T-helper 2 cell treated with Interferon-gamma antibody and Interleukin-4, amounts not matched to agents 5 μg/mL and 100 μg/mL, for 36 hours (primary cell): ENCODE measurements around the gene PGAP1.

ENCODE experiments used
- DNase-seq: peaks from one replicate; pipeline ENCODE4 v3.0.0; 2021; ENCODE audit warnings: low spot score
- H3K27ac Mint-ChIP-seq: one replicate; pipeline ENCODE4 v1.8.0; 2021; ENCODE audit warnings: mild to moderate bottlenecking, mixed read lengths
- H3K27me3 Mint-ChIP-seq: one replicate; pipeline ENCODE4 v1.8.0; 2021; ENCODE audit warnings: low read depth, mixed read lengths
- H3K36me3 Mint-ChIP-seq: one replicate; pipeline ENCODE4 v1.8.0; 2021; ENCODE audit warnings: low read depth, mixed read lengths
- H3K4me1 Mint-ChIP-seq: one replicate; pipeline ENCODE4 v1.8.0; 2021; ENCODE audit warnings: low read depth, mixed read lengths
- H3K4me3 Mint-ChIP-seq: one replicate; pipeline ENCODE4 v1.8.0; 2022; ENCODE audit warnings: mild to moderate bottlenecking, moderate library complexity, mixed read lengths
- H3K9me3 Mint-ChIP-seq: one replicate; pipeline ENCODE4 v1.8.0; 2021; ENCODE audit warnings: mixed read lengths

The PGAP1 gene

DNA sequence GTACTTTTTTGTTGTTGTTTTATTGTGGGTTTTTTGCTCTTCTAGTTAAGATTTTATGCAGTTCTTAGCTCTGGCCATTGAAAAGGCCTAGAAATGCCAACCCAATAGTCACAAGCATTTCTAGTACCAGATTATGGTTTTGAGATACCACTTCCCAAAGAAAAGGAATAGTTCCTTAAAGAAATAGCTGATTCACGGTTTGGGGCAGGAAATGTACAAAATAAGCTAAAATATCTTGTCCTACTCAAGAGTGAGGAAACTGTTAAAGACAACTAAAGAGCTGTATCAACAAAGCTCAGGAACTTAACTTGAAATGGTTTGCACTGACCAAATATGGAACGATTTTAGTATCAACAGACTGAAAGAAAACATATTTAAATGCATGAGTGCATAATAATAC lies 35.4 kb downstream of the PGAP1 start:
- Mint-ChIP-seq H3K27ac (no peak overlapping the region), H3K4me1 (peaks cover 2% of the 10 kb centered on the region), H3K9me3 (no peaks in the 10 kb centered on the region), H3K27me3 (no peaks in the 10 kb centered on the region), H3K36me3 (peaks cover 62% of the 10 kb centered on the region), H3K4me3 (no peak overlapping the region)
- no peak for DNase-seq

- Mint-ChIP-seq H3K36me3 (peaks cover 61% of the 10 kb centered on the region), H3K9me3 (peaks cover 1% of the 10 kb centered on the region), H3K4me1 (peaks cover 2% of the 10 kb centered on the region), H3K27ac (no peak overlapping the region), H3K4me3 (no peak overlapping the region), H3K27me3 (no peaks in the 10 kb centered on the region)
- DNase-seq, result no peak
Measured at GRCh38 chr2:196887431-196887830, 39.1 kb downstream of the PGAP1 start.

DNA sequence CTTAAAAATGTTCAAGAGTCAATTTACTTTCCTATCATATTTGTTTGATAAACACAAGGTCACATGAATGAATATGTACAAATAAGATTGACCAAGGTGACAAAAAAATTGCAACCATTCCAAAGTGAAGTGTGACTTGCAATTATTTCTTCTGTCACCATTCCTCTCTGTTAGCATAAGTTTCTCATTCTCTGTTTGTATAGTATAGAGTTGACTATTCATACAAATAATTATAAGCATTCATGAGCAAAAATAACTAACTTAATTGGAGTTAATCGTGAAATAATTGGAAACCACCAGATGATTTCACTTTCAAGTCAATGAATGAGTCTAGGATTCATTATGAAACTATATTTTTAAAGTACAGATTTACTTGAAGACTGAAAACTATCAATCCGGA lies 42.1 kb downstream of the PGAP1 start:
- no peaks in the 10 kb centered on the region for H3K27me3 Mint-ChIP-seq
- no peak overlapping the region for H3K27ac Mint-ChIP-seq
- no peaks in the 10 kb centered on the region for H3K4me1 Mint-ChIP-seq
- no peak overlapping the region for H3K4me3 Mint-ChIP-seq
- DNase-seq, result no peak
- peaks cover 64% of the 10 kb centered on the region for H3K36me3 Mint-ChIP-seq
- H3K9me3 Mint-ChIP-seq, result peaks cover 18% of the 10 kb centered on the region

GRCh38 chr2:196876364-196876763 lies 50.1 kb downstream of the PGAP1 start:
- Mint-ChIP-seq H3K4me3 (no peak overlapping the region), H3K9me3 (peaks cover 6% of the 10 kb centered on the region), H3K36me3 (peaks cover 51% of the 10 kb centered on the region), H3K4me1 (peaks cover 4% of the 10 kb centered on the region), H3K27me3 (no peaks in the 10 kb centered on the region), H3K27ac (no peak overlapping the region)
- DNase-seq, result no peak

- H3K9me3 Mint-ChIP-seq, result no peaks in the 10 kb centered on the region
- peaks cover 4% of the 10 kb centered on the region for H3K4me1 Mint-ChIP-seq
- no peaks in the 10 kb centered on the region for H3K27me3 Mint-ChIP-seq
- DNase-seq, result no peak
- no peak overlapping the region for H3K27ac Mint-ChIP-seq
- no peak overlapping the region for H3K4me3 Mint-ChIP-seq
- H3K36me3 Mint-ChIP-seq, result peaks cover 46% of the 10 kb centered on the region
Measured at GRCh38 chr2:196875414-196875813, 51.1 kb downstream of the PGAP1 start.

DNA sequence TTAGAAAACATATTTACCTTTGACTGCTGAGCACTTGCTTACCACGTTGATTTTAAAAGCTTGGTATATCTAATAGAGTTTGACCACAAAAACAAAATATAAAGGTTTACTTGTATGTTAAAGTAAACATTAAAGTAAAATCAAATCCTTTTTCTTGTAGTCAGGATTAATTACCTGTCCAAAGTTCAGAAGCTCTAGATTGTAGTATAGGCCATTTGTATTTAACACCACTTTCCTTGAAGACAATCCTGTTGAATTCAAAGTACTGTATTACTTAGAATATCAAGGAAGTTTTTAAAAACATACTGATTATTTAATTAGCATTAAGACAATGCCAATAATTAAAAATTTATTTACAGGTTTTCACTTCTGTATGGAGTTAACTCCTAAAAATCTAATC lies 53.0 kb downstream of the PGAP1 start:
- no peak for DNase-seq
- Mint-ChIP-seq H3K27me3 (no peaks in the 10 kb centered on the region), H3K4me3 (no peak overlapping the region), H3K27ac (no peak overlapping the region), H3K9me3 (no peaks in the 10 kb centered on the region), H3K36me3 (peaks cover 48% of the 10 kb centered on the region), H3K4me1 (peaks cover 4% of the 10 kb centered on the region)

DNA sequence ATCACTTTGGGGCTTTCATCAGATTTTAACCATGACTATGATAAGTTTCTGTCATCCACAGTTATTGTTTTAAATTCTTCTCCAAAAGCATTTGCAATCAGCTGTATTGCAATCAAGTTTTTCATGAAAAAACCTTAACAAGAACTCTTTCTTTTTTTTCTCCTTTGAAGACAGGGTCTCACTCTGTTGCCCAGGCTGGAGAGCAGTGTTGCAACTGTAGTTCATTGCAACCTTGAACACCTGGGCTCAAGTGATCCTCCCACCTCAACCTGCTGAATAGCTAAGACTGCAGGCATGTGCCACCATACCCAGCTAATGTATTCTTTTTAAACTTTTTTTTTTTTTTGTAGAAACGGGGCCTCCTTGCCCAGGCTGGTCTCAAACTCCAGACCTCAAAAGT lies 71.9 kb downstream of the PGAP1 start:
- Mint-ChIP-seq H3K9me3 (peaks cover 12% of the 10 kb centered on the region), H3K27ac (no peak overlapping the region), H3K27me3 (no peaks in the 10 kb centered on the region), H3K4me3 (no peak overlapping the region), H3K36me3 (peaks cover 35% of the 10 kb centered on the region), H3K4me1 (peaks cover 13% of the 10 kb centered on the region)
- no peak for DNase-seq

DNA sequence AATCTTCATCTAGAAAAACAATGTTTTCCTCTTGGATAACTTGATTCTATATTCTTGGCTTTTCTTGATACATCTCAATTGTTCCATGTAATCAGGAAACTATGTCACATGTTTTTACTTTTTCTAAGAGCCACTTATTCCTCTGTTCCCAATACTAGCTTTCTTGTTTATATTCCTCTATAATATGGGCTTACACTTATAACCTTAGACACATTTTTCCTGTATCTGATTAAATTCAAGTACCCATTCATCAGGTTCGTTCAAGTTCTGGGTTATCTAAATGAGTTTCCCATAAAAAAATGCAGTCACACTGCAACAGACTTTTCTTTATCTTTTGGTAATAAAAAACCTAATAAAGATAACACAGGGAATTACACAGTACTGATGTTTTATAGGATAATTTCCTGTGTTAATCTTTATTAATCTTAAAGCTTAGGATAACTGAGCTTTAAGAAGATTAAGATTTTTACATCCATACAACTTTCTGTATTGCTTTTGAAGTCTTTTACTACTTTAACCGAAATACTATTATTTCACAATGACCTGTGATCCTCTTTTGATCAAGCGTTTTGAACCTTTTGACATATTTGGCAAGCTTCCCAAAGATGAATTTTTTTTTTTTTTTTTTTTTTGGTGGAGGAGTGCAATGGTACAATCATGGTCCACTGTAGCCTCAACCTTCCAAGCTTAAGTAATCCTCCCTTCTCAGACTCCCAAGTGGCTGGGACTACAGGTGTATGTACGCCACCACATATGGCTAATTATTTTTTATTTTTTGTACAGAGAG lies 73.0 kb downstream of the PGAP1 start:
- peaks cover 13% of the 10 kb centered on the region for H3K4me1 Mint-ChIP-seq
- H3K9me3 Mint-ChIP-seq, result peaks cover 3% of the 10 kb centered on the region
- H3K36me3 Mint-ChIP-seq, result peaks cover 28% of the 10 kb centered on the region
- DNase-seq, result no peak
- H3K27me3 Mint-ChIP-seq, result no peaks in the 10 kb centered on the region
- H3K4me3 Mint-ChIP-seq, result no peak overlapping the region
- no peak overlapping the region for H3K27ac Mint-ChIP-seq

DNA sequence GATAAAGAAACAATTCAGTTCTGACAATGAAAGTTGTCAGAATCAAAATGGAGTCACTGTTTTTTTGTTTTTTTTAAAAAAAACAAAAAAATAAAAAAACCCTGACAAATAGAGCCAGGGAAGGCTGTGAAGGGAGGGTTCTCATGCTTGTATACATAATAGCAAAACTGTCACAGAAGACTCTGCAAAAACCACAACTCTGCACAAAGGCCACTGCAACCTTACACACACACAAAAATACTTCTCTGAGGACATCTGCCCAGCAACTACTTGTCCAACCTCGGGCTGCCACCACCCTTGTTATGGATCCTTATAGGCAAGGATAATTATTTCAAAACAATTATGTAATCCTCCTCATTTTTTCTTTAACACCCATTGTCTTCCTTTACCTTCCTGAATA lies 75.4 kb downstream of the PGAP1 start:
- H3K4me1 Mint-ChIP-seq, result peaks cover 21% of the 10 kb centered on the region
- DNase-seq, result no peak
- H3K36me3 Mint-ChIP-seq, result peaks cover 29% of the 10 kb centered on the region
- no peak overlapping the region for H3K4me3 Mint-ChIP-seq
- H3K9me3 Mint-ChIP-seq, result no peaks in the 10 kb centered on the region
- no peak overlapping the region for H3K27ac Mint-ChIP-seq
- no peaks in the 10 kb centered on the region for H3K27me3 Mint-ChIP-seq

DNA sequence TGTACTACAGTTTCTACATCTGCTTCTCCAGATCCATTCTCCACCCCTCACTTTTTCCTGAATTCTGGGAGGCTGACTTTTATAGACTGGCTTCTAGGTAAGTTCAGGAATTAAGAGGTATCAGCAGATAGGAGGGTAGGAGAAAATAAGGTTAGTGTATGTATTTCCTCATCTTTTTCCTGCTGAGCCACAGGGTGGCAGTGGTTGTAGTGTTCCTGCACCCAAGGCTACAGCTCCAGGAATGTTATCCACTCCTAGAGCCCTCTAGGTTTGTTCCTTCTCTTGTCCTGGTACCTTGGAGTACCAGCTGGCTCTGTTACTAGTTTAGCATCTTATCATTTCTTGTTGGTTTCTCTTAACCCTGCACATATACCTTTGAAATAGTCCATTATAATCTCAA lies 76.6 kb downstream of the PGAP1 start:
- H3K4me3 Mint-ChIP-seq, result no peak overlapping the region
- no peaks in the 10 kb centered on the region for H3K27me3 Mint-ChIP-seq
- no peak for DNase-seq
- no peak overlapping the region for H3K27ac Mint-ChIP-seq
- peaks cover 24% of the 10 kb centered on the region for H3K4me1 Mint-ChIP-seq
- peaks cover 35% of the 10 kb centered on the region for H3K36me3 Mint-ChIP-seq
- H3K9me3 Mint-ChIP-seq, result no peaks in the 10 kb centered on the region

DNA sequence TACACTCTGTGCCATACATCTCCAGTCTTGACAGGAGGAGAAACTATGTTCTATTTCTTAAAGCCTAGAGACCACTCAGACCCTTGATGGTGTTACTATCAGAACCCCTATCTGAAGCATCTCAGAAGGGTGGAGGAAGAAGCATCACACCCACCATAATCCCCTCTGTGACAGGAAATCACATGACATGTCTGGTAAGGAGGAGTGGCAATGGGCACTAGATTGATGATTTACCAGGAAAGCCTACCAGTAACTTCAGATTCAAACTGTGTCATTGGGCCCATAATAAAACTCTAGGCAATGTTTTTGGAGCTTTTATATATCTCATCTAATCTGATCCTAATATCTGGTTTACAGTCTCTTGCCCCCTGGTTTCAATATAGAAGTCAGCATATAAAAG lies 80.2 kb downstream of the PGAP1 start:
- DNase-seq, result no peak
- no peaks in the 10 kb centered on the region for H3K9me3 Mint-ChIP-seq
- no peak overlapping the region for H3K4me3 Mint-ChIP-seq
- H3K27me3 Mint-ChIP-seq, result no peaks in the 10 kb centered on the region
- peaks cover 18% of the 10 kb centered on the region for H3K4me1 Mint-ChIP-seq
- no peak overlapping the region for H3K27ac Mint-ChIP-seq
- H3K36me3 Mint-ChIP-seq, result peaks cover 39% of the 10 kb centered on the region

GRCh38 chr2:196845371-196845770 lies 81.1 kb downstream of the PGAP1 start:
- H3K4me1 Mint-ChIP-seq, result peaks cover 12% of the 10 kb centered on the region
- H3K36me3 Mint-ChIP-seq, result peaks cover 44% of the 10 kb centered on the region
- H3K9me3 Mint-ChIP-seq, result no peaks in the 10 kb centered on the region
- no peak overlapping the region for H3K4me3 Mint-ChIP-seq
- no peaks in the 10 kb centered on the region for H3K27me3 Mint-ChIP-seq
- no peak overlapping the region for H3K27ac Mint-ChIP-seq
- no peak for DNase-seq

DNA sequence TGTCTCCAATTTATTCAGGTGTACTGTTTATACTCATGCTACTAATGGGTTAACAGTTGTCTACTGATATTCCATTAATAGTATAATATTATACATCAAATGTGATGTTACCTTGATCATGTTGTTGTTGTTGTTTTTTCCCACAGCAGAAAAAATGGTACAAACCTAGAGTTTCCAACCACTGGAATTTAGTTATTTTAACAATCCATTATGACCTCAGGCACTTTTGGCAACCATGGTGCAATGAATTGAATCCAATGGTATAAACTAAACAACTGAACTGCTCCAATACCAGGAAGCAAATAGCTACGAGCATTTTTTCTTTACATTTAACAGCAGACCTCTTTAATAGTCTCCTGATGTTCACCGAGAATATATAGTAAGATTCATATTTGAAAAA lies 86.3 kb downstream of the PGAP1 start:
- Mint-ChIP-seq H3K9me3 (no peaks in the 10 kb centered on the region), H3K36me3 (peaks cover 36% of the 10 kb centered on the region), H3K27ac (no peak overlapping the region), H3K4me1 (no peaks in the 10 kb centered on the region), H3K4me3 (no peak overlapping the region), H3K27me3 (no peaks in the 10 kb centered on the region)
- no peak for DNase-seq

DNA sequence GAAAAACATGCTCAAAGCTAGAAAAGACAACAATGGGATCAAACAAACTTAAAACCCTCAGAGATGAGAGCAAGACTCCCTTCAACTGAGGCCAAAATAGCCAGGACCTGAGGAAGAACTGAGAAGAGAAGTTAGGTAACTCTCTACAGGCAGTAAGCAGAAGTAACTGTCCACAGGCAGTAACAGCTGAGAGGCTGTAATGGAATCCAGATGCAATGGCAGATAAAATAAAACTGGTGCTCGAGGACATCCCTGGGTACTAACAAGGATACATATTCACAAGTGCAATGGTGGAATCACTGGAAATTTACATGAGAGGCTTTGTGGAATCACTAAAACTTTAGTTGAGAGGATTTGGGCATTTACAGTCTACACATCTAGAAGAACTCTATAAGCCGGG lies 86.9 kb downstream of the PGAP1 start:
- no peak for DNase-seq
- H3K36me3 Mint-ChIP-seq, result peaks cover 33% of the 10 kb centered on the region
- no peak overlapping the region for H3K27ac Mint-ChIP-seq
- no peaks in the 10 kb centered on the region for H3K9me3 Mint-ChIP-seq
- H3K4me1 Mint-ChIP-seq, result no peaks in the 10 kb centered on the region
- no peak overlapping the region for H3K4me3 Mint-ChIP-seq
- no peaks in the 10 kb centered on the region for H3K27me3 Mint-ChIP-seq

GRCh38 chr2:196836440-196836839 lies 90.1 kb downstream of the PGAP1 start:
- DNase-seq, result no peak
- Mint-ChIP-seq H3K4me3 (no peak overlapping the region), H3K4me1 (no peaks in the 10 kb centered on the region)

More at GRCh38 chr2:196836440-196836839, 90.1 kb downstream of the PGAP1 start:
- no peaks in the 10 kb centered on the region for H3K9me3 Mint-ChIP-seq
- no peak overlapping the region for H3K27ac Mint-ChIP-seq
- H3K36me3 Mint-ChIP-seq, result peaks cover 30% of the 10 kb centered on the region
- no peaks in the 10 kb centered on the region for H3K27me3 Mint-ChIP-seq
